Upper lobe of left lung (tissue), 4 donors: Measurements from ENCODE around the gene CSPG4.

Source experiments
- CTCF ChIP-seq, 6 experiments: fragments of 450-650 bp in 4 of 6; fragments of 200-600 bp in 2 of 6; sonication (generic) in 2 of 6; IDR thresholded peaks; one replicate each; pipeline ENCODE4 v1.5.1; 2016 to 2019; ENCODE audit warnings: antibody characterized with exemption in 6 of 6
- POLR2A ChIP-seq, 4 donors: fragments of 450-650 bp; IDR thresholded peaks; one replicate each; pipeline ENCODE4 v1.5.1; 2016 to 2017; ENCODE audit warnings: antibody characterized with exemption in 4 of 4, mild to moderate bottlenecking in 2 of 4

- TF ChIP-seq CTCF (IDR thresholded peaks at IDR 0.05) (no peak), POLR2A (IDR thresholded peaks at IDR 0.05) (no peak)
Observed at GRCh38 chr15:75749820-75750219, 37.2 kb upstream of the CSPG4 start.
